ENCODE measurements around the gene MYH3.

Gene MYH3

GRCh38 chr17:10648381-10648780, 8.7 kb downstream of the MYH3 start:
- DNase-seq, result no peak

GRCh38 chr17:10646392-10646990, 10.6 kb downstream of the MYH3 start:
- DNase-seq, result peak; percentile 5

- no peak for DNase-seq
Observed at GRCh38 chr17:10640475-10640874, 16.6 kb downstream of the MYH3 start.

- DNase-seq, result no peak
Observed at GRCh38 chr17:10638151-10638550, 19.0 kb downstream of the MYH3 start.

GRCh38 chr17:10635290-10635689, 21.8 kb downstream of the MYH3 start:
- no peak for DNase-seq

GRCh38 chr17:10633738-10634379, 23.2 kb downstream of the MYH3 start:
- no peak for DNase-seq

GRCh38 chr17:10631701-10632100, 25.4 kb downstream of the MYH3 start:
- no peak for DNase-seq

GRCh38 chr17:10631048-10631700, 25.9 kb downstream of the MYH3 start:
- no peak for DNase-seq

- DNase-seq, result no peak
Observed at GRCh38 chr17:10629706-10630105, 27.4 kb downstream of the MYH3 start.

- DNase-seq, result no peak
Observed at GRCh38 chr17:10628756-10629155, 28.4 kb downstream of the MYH3 start.

- DNase-seq, result no peak
Observed at GRCh38 chr17:10626390-10626789, 30.7 kb downstream of the MYH3 start.

- DNase-seq, result no peak
Observed at GRCh38 chr17:10624969-10625368, 32.1 kb downstream of the MYH3 start.

GRCh38 chr17:10623737-10624338, 33.3 kb downstream of the MYH3 start:
- DNase-seq, result no peak

GRCh38 chr17:10622617-10623485, 34.3 kb downstream of the MYH3 start:
- DNase-seq, result no peak

- DNase-seq, result no peak
Observed at GRCh38 chr17:10621397-10621796, 35.7 kb downstream of the MYH3 start.

- no peak for DNase-seq
Observed at GRCh38 chr17:10620823-10621222, 36.3 kb downstream of the MYH3 start.

GRCh38 chr17:10618202-10618635, 38.9 kb downstream of the MYH3 start:
- peak; percentile 1 for DNase-seq

- DNase-seq, result no peak
Observed at GRCh38 chr17:10617120-10617505, 40.0 kb downstream of the MYH3 start.

- DNase-seq, result peak; percentile 18
Observed at GRCh38 chr17:10616502-10617119, 40.5 kb downstream of the MYH3 start.

GRCh38 chr17:10614536-10615155, 42.5 kb downstream of the MYH3 start:
- no peak for DNase-seq

GRCh38 chr17:10613775-10614513, 43.2 kb downstream of the MYH3 start:
- no peak for DNase-seq

All from KG1 (cell line).